Measurements from ENCODE around the gene PEA15.

- TF ChIP-seq, protein P1, sequence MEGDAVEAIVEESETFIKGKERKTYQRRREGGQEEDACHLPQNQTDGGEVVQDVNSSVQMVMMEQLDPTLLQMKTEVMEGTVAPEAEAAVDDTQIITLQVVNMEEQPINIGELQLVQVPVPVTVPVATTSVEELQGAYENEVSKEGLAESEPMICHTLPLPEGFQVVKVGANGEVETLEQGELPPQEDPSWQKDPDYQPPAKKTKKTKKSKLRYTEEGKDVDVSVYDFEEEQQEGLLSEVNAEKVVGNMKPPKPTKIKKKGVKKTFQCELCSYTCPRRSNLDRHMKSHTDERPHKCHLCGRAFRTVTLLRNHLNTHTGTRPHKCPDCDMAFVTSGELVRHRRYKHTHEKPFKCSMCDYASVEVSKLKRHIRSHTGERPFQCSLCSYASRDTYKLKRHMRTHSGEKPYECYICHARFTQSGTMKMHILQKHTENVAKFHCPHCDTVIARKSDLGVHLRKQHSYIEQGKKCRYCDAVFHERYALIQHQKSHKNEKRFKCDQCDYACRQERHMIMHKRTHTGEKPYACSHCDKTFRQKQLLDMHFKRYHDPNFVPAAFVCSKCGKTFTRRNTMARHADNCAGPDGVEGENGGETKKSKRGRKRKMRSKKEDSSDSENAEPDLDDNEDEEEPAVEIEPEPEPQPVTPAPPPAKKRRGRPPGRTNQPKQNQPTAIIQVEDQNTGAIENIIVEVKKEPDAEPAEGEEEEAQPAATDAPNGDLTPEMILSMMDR (IDR thresholded peaks at IDR 0.05) = no peak
- no peak for TF ChIP-seq POLR2AphosphoS5 (IDR thresholded peaks at IDR 0.05)
These were observed 2.8 kb downstream of the PEA15 start for GRCh38 chr1:160207771-160208556.

Data from breast epithelium (tissue), 3 donors.